Uterus (tissue), 2 donors: ENCODE data around the gene CCL19.

Source experiments
- POLR2A ChIP-seq, 2 donors: fragments of 450-650 bp; IDR thresholded peaks; one replicate each; pipeline ENCODE4 v1.6.1; 2016; ENCODE audit warnings: antibody characterized with exemption in 2 of 2, mild to moderate bottlenecking in 1 of 2, moderate library complexity in 1 of 2
- TF ChIP-seq, protein P1 (sequence below), 4 experiments: fragments of 200-600 bp in 2 of 4; fragments of 450-650 bp in 2 of 4; sonication (generic) in 2 of 4; IDR thresholded peaks; one replicate each; pipeline ENCODE4 v1.5.1; 2016 to 2019; ENCODE audit warnings: antibody characterized with exemption in 4 of 4, mild to moderate bottlenecking in 2 of 4, moderate library complexity in 1 of 4

DNA sequence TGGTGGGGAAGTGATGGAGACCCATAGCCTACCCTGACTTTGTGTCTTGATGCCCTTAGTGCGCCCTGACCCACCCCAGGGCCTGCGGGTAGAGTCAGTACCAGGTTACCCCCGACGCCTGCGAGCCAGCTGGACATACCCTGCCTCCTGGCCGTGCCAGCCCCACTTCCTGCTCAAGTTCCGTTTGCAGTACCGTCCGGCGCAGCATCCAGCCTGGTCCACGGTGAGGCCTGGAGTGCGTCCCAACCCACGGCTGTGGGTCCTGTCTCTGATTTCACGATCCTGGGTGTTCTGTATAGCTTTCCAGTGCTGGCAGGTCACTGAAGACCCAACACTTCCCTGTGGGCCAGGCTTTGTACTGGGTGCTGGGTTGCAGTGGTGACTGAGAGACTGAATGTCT is 32.6 kb downstream of the CCL19 start:
- TF ChIP-seq, protein P1, sequence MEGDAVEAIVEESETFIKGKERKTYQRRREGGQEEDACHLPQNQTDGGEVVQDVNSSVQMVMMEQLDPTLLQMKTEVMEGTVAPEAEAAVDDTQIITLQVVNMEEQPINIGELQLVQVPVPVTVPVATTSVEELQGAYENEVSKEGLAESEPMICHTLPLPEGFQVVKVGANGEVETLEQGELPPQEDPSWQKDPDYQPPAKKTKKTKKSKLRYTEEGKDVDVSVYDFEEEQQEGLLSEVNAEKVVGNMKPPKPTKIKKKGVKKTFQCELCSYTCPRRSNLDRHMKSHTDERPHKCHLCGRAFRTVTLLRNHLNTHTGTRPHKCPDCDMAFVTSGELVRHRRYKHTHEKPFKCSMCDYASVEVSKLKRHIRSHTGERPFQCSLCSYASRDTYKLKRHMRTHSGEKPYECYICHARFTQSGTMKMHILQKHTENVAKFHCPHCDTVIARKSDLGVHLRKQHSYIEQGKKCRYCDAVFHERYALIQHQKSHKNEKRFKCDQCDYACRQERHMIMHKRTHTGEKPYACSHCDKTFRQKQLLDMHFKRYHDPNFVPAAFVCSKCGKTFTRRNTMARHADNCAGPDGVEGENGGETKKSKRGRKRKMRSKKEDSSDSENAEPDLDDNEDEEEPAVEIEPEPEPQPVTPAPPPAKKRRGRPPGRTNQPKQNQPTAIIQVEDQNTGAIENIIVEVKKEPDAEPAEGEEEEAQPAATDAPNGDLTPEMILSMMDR (IDR thresholded peaks at IDR 0.05), result no peak
- no peak for TF ChIP-seq POLR2A (IDR thresholded peaks at IDR 0.05)
